Fibroblast of skin of scalp (primary cell): ENCODE data around the gene GNAQ. TPM values are rescaled to one million over a fixed set of nuclear protein-coding genes. Genes with fewer than 3 reads are reported as not detected.
"Not testable (repeated sequence)": the region's sequence is repeated elsewhere in the genome, so short reads cannot be mapped to it uniquely, and the experiment has no call there.

ENCODE experiments used
- DNase-seq: peaks from one replicate; pipeline ENCODE4 v3.0.0-alpha.2; 2013
- polyA plus RNA-seq, 2 experiments: library from polyadenylated mRNA; unstranded; fragments of 120-200 nt; gene quantifications; one replicate each; pipeline ENCODE4 v1.2.1, GENCODE V29; 2013; ENCODE audit not compliant: insufficient read length in 2 of 2

GNAQ gene
- 40.1 TPM for polyA plus RNA-seq (2013, experiment 1 of 2; ENCODE audit: insufficient read length)
- polyA plus RNA-seq (2013, experiment 2 of 2; ENCODE audit: insufficient read length) = 46.0 TPM

GRCh38 chr9:78031444-78031892 lies at the start of gene GNAQ:
GNAQ (minus strand) TSS chr9:78031811; CDS start chr9:78031235, 576 bp downstream.
- DNase-seq = no peak

DNA sequence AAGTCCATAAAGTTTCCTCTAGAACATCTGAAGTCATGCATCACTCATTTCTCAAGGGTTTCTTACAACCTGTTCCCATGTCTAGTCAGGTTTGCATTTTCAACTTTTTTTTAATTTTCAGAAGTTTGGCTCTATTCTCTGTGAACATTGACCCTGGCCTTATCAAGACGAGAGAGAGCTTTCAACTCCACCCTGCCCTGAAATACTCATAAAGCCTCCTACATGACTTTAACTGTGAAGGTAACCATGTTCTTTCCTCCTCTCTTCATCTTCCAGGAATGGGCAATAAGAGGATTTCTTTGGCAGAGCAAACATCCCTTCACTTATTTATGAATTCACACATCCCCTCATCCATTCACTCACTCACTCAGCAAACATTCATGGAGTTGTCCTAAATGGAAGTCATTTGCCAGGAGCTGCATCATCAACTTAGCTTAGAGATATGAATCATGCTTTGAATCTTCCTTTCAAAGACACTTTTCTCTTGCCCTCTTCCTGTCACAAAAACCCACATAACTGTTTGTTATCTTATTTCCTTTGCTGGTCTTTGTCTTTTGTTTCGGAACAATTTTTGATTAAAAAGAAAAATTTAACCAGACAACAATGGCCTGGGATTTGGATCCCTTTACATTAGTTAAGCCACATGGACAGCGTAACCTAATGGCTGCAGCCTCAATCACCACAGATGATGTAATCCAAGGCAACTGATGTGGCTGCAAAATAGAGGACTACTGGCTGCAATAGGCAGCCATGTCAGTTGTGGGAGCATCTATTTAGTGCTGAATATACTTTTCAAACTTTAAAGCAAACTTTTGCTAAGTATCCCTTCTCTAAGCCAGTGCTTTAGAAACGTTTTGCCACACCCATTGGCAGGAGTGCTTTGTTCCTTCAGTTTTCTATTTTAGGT lies 43.0 kb upstream of the GNAQ start:
- peak; percentile 13 for DNase-seq

DNA sequence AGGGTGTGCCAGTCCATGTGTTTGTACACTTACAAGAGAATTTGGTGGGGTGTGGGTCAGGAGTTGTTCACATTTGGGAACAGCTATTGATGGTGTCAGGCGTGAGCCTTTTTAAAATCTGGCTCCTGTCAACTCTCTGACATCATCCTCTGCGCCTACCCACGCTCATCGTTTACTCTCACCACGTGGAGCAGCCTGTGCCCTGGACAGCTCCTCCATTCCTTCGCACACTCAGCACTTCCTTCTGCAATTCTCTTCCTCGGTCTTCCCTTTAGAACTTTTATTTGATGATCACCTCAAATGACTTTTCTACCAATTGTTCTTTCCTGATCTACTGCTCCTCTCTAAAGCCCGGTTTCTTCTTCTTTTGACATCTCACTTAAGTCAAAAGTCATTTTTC lies 42.1 kb upstream of the GNAQ start:
- no peak for DNase-seq

DNA sequence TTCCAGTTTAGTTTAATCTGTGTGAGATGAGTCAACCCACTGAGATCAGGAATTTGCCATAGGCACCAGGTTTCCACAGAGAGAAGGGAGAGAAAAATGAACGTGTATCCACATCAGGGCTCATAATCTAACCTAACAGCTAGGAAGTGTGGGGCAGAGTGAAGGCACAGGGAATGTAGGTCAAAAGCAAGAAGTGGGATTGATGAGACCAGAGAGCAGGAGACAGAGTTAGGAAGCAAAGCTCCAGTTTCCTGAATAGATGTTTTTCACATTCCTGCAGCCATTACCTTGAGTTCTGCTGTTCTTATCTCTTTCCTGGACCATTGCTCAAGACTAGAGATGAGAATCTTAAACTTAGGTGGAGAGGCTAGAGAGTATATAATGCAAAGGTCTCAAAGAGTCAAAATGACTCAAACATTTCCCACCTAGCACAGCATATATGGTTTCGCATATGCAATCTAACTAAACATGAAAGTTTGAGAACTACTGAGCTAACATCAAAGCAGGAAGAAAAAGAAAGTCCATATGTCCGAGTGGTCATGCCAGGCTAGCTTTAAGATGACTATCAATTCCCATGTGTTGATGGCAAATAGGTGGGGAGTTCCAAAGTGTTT lies 41.1 kb upstream of the GNAQ start:
- DNase-seq = no peak

GRCh38 chr9:78070521-78070920 lies 38.9 kb upstream of the GNAQ start:
- no peak for DNase-seq

- DNase-seq = no peak
Measured at GRCh38 chr9:78064075-78064474, 32.5 kb upstream of the GNAQ start.

GRCh38 chr9:78062710-78063109 lies 31.1 kb upstream of the GNAQ start:
- DNase-seq = no peak

DNA sequence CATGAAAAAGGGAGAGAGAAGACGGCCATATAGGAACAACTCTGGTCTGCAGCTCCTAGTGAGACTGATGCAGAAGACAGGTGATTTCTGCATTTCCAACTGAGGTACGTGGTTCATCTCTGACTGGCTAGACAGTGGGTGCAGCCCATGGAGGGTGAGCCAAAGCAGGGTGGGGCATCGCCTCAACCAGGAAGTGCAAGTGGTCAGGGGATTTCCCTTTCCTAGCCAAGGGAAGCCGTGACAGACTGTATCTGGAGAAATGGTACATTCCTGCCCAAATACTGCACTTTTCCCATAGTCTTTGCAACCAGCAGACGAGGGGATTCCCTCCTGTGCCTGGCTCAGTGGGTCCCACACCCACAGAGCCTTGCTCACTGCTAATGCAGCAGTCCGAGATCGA lies 22.6 kb upstream of the GNAQ start:
- not testable (repeated sequence) for DNase-seq

- no peak for DNase-seq
Measured at GRCh38 chr9:78053627-78054026, 22.0 kb upstream of the GNAQ start.

- DNase-seq = no peak
Measured at GRCh38 chr9:78050421-78050820, 18.8 kb upstream of the GNAQ start.

GRCh38 chr9:78049484-78049883 lies 17.9 kb upstream of the GNAQ start:
- DNase-seq = no peak

DNA sequence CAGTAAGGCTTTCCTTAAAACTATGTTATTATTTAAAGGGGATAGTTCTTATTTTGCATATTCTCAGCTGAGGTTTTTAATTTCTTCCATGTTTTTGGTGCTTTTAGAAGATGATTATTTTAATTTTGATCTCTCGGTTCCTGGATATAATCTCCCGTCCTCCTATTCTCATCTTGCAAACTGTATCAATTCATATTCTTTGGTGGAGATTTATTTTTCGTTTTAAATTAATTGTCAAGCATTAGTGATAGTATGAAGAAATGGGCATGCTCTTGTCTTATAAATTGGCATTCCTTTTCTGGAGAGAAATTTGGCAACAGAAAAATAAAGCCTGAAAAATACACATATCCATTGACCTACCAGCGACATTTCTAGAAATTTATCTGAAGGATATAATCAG lies 15.5 kb upstream of the GNAQ start:
- no peak for DNase-seq

GRCh38 chr9:78046112-78046511 lies 14.5 kb upstream of the GNAQ start:
- DNase-seq = no peak

DNA sequence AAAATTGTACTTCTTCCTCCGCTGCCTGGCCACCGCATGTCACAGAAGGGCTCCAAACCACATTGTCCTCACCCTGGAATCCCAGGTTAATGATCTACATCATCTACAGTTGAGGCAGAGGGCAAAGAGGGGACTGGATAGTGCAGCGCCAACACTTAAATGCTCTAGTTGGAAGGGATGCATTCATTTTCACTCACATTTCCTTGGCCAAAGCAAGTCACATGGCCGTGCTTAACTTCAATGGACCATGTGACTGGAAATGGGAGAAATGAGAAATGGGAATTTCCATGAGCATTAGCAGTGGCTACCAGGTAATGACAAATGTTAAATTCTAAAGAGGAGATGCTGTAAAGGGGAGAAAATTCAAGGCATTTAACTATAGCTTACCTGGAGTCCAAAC lies 13.3 kb upstream of the GNAQ start:
- no peak for DNase-seq

- DNase-seq = no peak
Measured at GRCh38 chr9:78044189-78044588, 12.6 kb upstream of the GNAQ start.

- no peak for DNase-seq
Measured at GRCh38 chr9:78041971-78042370, 10.4 kb upstream of the GNAQ start.

GRCh38 chr9:78040726-78041125 lies 9.1 kb upstream of the GNAQ start:
- DNase-seq = no peak

- peak; percentile 30 for DNase-seq
Measured at GRCh38 chr9:78038620-78039300, 7.1 kb upstream of the GNAQ start.

GRCh38 chr9:78035383-78035993 lies 3.9 kb upstream of the GNAQ start:
- DNase-seq = peak; percentile 82

GRCh38 chr9:78033870-78034269 lies 2.3 kb upstream of the GNAQ start:
- no peak for DNase-seq

- no peak for DNase-seq
Measured at GRCh38 chr9:78032730-78033457, 1.3 kb upstream of the GNAQ start.
